ENCODE data around the gene CLPTM1L.

DNA sequence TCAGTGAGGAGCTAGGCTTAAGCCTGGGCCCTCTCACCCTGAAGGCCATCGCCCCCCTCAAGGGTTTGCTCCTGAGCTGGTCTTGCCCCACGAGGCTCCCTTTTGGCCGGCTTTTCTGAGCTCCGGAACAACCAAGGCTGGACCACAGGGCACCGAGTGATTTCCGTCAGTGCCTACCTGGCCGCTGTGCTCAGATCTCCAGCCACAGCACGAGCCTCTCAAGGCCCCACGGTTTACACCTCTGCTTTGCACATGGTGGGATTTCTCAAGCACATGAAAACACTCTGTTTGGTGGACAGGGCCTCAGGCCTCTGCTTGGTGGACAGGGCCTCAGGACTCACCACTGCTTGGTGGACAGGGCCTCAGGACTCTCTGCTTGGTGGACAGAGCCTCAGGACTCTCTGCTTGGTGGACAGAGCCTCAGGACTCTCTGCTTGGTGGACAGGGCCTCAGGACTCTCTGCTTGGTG, 15.8 kb downstream of the CLPTM1L start:
- TF ChIP-seq, protein P1, sequence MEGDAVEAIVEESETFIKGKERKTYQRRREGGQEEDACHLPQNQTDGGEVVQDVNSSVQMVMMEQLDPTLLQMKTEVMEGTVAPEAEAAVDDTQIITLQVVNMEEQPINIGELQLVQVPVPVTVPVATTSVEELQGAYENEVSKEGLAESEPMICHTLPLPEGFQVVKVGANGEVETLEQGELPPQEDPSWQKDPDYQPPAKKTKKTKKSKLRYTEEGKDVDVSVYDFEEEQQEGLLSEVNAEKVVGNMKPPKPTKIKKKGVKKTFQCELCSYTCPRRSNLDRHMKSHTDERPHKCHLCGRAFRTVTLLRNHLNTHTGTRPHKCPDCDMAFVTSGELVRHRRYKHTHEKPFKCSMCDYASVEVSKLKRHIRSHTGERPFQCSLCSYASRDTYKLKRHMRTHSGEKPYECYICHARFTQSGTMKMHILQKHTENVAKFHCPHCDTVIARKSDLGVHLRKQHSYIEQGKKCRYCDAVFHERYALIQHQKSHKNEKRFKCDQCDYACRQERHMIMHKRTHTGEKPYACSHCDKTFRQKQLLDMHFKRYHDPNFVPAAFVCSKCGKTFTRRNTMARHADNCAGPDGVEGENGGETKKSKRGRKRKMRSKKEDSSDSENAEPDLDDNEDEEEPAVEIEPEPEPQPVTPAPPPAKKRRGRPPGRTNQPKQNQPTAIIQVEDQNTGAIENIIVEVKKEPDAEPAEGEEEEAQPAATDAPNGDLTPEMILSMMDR (IDR thresholded peaks at IDR 0.05): no peak
- TF ChIP-seq EZH2phosphoT487 (IDR thresholded peaks at IDR 0.05): no peak
- no peak for TF ChIP-seq EZH2 (IDR thresholded peaks at IDR 0.05)

All from neural progenitor cell (in vitro differentiated cells).